Activated CD8-positive, alpha-beta memory T cell treated with anti-CD3 and anti-CD28 coated beads, Interleukin-2, amount 10 ng/mL, durations not matched to agents 7 days and 5 days (primary cell): ENCODE results near the gene CCDC88A. TPM values are rescaled to one million over a fixed set of nuclear protein-coding genes. Genes with fewer than 3 reads are reported as not detected.
"Not testable (repeated sequence)": the region's sequence is repeated elsewhere in the genome, so short reads cannot be mapped to it uniquely, and the experiment has no call there.

Experiments
- ATAC-seq: fragments of 150-1000 bp; cut with Tn5 transposase; one replicate; pipeline ENCODE4 v1.10.0; 2021; ENCODE audit warnings: moderate library complexity
- CTCF ChIA-PET: fragments of 350-600 bp; sonication (Branson Sonifier 250); formaldehyde crosslinking; loops from one replicate; lab custom pipeline; 2021; ENCODE audit warnings: antibody characterized with exemption; lab: Charles Lee
- DNase-seq: peaks from one replicate; pipeline ENCODE4 v3.0.0-alpha.2; 2020
- H3K27ac Mint-ChIP-seq: one replicate; pipeline ENCODE4 v1.8.0; 2021; ENCODE audit warnings: mild to moderate bottlenecking, mixed read lengths
- H3K27me3 Mint-ChIP-seq: one replicate; pipeline ENCODE4 v1.8.0; 2021; ENCODE audit warnings: mixed read lengths
- H3K36me3 Mint-ChIP-seq: one replicate; pipeline ENCODE4 v1.8.0; 2021; ENCODE audit warnings: mild to moderate bottlenecking, mixed read lengths
- H3K4me1 Mint-ChIP-seq: one replicate; pipeline ENCODE4 v1.8.0; 2021; ENCODE audit warnings: mixed read lengths
- H3K4me3 Mint-ChIP-seq: one replicate; pipeline ENCODE4 v1.8.0; 2021; ENCODE audit warnings: mild to moderate bottlenecking, moderate library complexity, mixed read lengths
- H3K9me3 Mint-ChIP-seq: one replicate; pipeline ENCODE4 v1.8.0; 2022; ENCODE audit warnings: low read depth, mixed read lengths
- total RNA-seq, 2 experiments: library from RNA; stranded (reverse); gene quantifications; one replicate each; pipeline ENCODE4 v1.2.3, GENCODE V29; 2021

CCDC88A gene
- total RNA-seq, 2 experiments from 2014 or later = 10.9 to 15.9 TPM

DNA sequence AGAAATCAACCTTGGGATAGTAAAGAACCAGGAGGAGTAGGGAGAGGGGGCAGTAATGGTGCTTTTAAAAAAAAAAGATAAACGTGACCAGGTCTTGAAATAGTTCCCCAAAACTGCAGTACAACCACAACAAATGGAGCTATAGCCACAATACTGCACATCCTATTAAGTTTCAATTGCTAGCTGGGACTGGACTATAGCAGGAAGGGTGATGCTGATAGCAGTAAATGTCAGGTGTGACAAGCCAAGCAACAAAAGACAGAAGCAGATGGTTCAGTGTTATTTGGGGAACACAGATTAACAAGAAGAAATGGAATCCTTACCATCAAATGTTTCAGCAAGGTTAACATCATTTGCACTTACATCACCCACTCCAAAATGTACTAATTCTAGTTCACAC, 177.0 kb downstream of the CCDC88A start:
- Mint-ChIP-seq H3K27ac (no peak overlapping the region), H3K9me3 (no peaks in the 10 kb centered on the region), H3K27me3 (no peaks in the 10 kb centered on the region), H3K4me1 (peaks cover 3% of the 10 kb centered on the region), H3K36me3 (peaks cover 21% of the 10 kb centered on the region), H3K4me3 (no peak overlapping the region)
- CTCF ChIA-PET = no interaction called here
- ATAC-seq (no peak), DNase-seq (no peak)

DNA sequence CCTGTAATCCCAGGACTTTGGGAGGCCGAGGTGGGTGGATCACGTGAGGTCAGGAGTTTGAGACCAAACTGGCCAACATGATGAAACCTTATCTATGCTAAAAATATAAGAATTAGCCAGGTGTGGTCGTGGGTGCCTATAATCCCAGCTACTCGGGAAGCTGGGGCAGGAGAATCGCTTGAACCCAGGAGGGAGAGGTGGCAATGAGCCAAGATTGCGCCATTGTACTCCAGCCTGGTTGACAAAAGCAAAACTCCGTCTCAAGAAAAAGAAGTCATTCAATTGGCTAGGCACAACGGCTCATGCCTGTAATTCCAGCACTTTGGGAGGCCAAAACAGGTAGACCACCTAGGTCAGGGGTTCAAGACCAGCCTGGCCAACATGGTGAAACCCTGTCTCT, 178.1 kb downstream of the CCDC88A start:
- H3K27me3 Mint-ChIP-seq, H3K4me3 Mint-ChIP-seq, H3K27ac Mint-ChIP-seq, DNase-seq, H3K4me1 Mint-ChIP-seq, CTCF ChIA-PET, ATAC-seq, H3K9me3 Mint-ChIP-seq: not testable (repeated sequence)
- peaks cover 20% of the 10 kb centered on the region for H3K36me3 Mint-ChIP-seq

DNA sequence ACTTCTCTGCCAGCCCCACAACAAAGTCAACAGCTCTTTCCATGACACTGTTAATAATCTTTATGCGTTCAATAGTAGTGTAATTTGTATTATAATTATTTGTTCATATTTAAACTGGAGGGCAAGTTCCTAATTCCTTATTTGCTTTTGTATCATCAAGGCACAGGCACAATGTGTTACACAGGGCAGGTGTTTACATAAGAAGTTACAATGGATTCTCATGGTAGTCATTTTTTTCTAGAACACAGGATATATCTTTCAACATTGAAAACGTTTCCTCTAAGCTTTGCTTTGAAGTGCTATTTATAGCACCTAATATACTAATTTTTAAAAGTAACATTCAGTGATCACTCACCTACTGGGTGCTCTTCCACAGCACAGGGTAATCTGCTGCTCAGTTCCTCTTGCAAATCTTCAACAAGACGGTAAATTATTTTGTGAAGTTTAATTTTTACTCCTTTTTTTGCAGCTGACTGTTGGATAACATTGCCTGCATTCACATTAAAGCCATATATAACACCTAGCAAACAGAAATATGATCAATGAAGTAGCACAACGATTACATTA, 179.9 kb downstream of the CCDC88A start:
- DNase-seq (no peak), ATAC-seq (no peak)
- no peaks in the 10 kb centered on the region for H3K27me3 Mint-ChIP-seq
- no peak overlapping the region for H3K27ac Mint-ChIP-seq
- peaks cover 19% of the 10 kb centered on the region for H3K4me1 Mint-ChIP-seq
- H3K36me3 Mint-ChIP-seq = peaks cover 35% of the 10 kb centered on the region
- H3K4me3 Mint-ChIP-seq = no peak overlapping the region
- no peaks in the 10 kb centered on the region for H3K9me3 Mint-ChIP-seq
- CTCF ChIA-PET = interaction anchor here (1.1 kb wide), 1 partner anchor 13 kb away, joined by 3 read pairs; no protein-coding TSS in a partner anchor

Other genes with a start within 250 kb of the CCDC88A start
- 10 to 100 TPM; 11.5 to 15.1 TPM for gene CLHC1, start 187.6 kb downstream of the CCDC88A start, total RNA-seq
- 100 to 1,000 TPM; 733 to 818 TPM for gene RPS27A, start 187.2 kb downstream of the CCDC88A start, total RNA-seq
- 10 to 100 TPM; 27.7 to 33.5 TPM for gene MTIF2, start 150.6 kb downstream of the CCDC88A start, total RNA-seq
- 10 to 100 TPM; 15.7 to 21.1 TPM for gene CFAP36, start 99.9 kb upstream of the CCDC88A start, total RNA-seq
- 10 to 100 TPM; 67.3 to 76.9 TPM for gene PPP4R3B, start 197.8 kb upstream of the CCDC88A start, total RNA-seq